ENCODE results near the gene ORMDL3. TPM values are rescaled to one million over a fixed set of nuclear protein-coding genes. Genes with fewer than 3 reads are reported as not detected.
A peak's percentile ranks its signal among the peaks of the same experiment; 100 is the strongest.

ORMDL3 gene
- total RNA-seq, 2 experiments from 2014 or later = 62.6 to 65.9 TPM

DNA sequence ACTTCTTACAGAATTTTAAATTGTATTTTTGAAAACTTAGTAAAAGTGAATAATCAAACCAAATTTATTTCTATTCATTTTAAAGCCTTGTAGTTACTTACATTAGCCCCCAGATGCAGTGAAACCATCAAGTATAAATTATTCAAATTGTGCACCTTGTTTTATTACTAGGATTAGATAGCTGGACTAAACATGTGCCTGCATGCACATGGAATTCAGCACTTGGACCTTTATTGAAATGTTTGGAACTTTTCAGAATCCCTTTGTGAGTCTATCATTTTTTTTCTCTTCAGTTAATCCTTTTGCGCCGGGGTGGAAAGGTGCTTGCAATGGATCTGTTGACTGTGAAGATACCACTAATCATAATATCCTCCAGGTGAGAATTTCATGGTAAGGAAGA, 54.6 kb downstream of the ORMDL3 start:
- no peaks in the 10 kb centered on the region for H3K36me3 ChIP-seq (ENCODE audit: insufficient read depth, low read length)
- H3K9me3 ChIP-seq (ENCODE audit: low read length) = no peaks in the 10 kb centered on the region
- no TSS peak for BruUV-seq (replicated peaks)
- H3K4me3 ChIP-seq (ENCODE audit: low read depth, low read length, poor library complexity, severe bottlenecking) = no peak overlapping the region
- no peaks in the 10 kb centered on the region for H3K9me2 ChIP-seq (ENCODE audit: insufficient read depth, low read length)
- TF ChIP-seq, protein P1, sequence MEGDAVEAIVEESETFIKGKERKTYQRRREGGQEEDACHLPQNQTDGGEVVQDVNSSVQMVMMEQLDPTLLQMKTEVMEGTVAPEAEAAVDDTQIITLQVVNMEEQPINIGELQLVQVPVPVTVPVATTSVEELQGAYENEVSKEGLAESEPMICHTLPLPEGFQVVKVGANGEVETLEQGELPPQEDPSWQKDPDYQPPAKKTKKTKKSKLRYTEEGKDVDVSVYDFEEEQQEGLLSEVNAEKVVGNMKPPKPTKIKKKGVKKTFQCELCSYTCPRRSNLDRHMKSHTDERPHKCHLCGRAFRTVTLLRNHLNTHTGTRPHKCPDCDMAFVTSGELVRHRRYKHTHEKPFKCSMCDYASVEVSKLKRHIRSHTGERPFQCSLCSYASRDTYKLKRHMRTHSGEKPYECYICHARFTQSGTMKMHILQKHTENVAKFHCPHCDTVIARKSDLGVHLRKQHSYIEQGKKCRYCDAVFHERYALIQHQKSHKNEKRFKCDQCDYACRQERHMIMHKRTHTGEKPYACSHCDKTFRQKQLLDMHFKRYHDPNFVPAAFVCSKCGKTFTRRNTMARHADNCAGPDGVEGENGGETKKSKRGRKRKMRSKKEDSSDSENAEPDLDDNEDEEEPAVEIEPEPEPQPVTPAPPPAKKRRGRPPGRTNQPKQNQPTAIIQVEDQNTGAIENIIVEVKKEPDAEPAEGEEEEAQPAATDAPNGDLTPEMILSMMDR (conservative IDR thresholded peaks at IDR 0.05; ENCODE audit: low read length) = no peak
- TF ChIP-seq EZH2phosphoT487 (IDR thresholded peaks at IDR 0.05; ENCODE audit: borderline replicate concordance, low read depth, low read length) = no peak
- CTCF ChIA-PET (ENCODE audit: unreplicated experiment) = no interaction called here
- no peaks in the 10 kb centered on the region for H3K79me2 ChIP-seq (ENCODE audit: insufficient read depth, low read depth, low read length)
- peak overlapping the region; percentile 47; the same call in 1 of the 2 replicates for H2AFZ ChIP-seq (ENCODE audit: low read length)
- H3K27ac ChIP-seq (ENCODE audit: low read depth, low read length, poor library complexity, severe bottlenecking) = no peak overlapping the region
- POLR2A ChIA-PET = interaction anchor here (0.7 to 1.8 kb wide), 3 partner anchors 19 to 116 kb away, joined by 3 to 10 read pairs (median 3); no protein-coding TSS in a partner anchor
- H3K4me2 ChIP-seq (ENCODE audit: low read length) = peak overlapping the region; percentile 34
- no peaks in the 10 kb centered on the region for H4K20me1 ChIP-seq (ENCODE audit: insufficient read depth, low read length)
- peaks cover 35% of the 10 kb centered on the region for H3K4me1 ChIP-seq (ENCODE audit: insufficient read depth, low read length, poor library complexity, severe bottlenecking)
- no peak for DNase-seq (ENCODE audit: low spot score)
- intact Hi-C loops (cut with micrococcal nuclease; ENCODE audit: unreplicated experiment) = no loop called here

DNA sequence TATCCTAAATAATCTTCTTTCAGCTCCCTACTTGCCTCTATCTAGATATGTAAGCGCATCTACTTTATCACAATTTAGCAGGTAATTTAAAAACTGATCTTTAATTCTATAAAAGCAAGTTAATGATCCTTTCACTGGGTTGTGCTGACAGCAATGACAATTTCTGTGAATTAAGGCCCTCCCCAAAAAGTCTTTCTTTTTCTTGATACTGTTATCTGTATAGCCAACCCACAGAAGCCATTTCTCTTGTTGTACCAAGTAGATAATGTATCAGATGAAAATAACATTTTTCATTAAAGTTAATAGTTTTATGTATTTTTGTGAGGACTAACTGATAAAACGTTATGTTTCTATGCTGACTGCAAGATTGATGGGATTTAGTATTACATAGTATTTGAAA, 55.6 kb downstream of the ORMDL3 start:
- Histone ChIP-seq H3K27ac (ENCODE audit: low read depth, low read length, poor library complexity, severe bottlenecking) (peak overlapping the region; percentile 22), H3K9me3 (ENCODE audit: low read length) (no peaks in the 10 kb centered on the region), H4K20me1 (ENCODE audit: insufficient read depth, low read length) (no peaks in the 10 kb centered on the region), H2AFZ (ENCODE audit: low read length) (peak overlapping the region; percentile 94), H3K36me3 (ENCODE audit: insufficient read depth, low read length) (no peaks in the 10 kb centered on the region), H3K4me2 (ENCODE audit: low read length) (peak overlapping the region; percentile 49), H3K9me2 (ENCODE audit: insufficient read depth, low read length) (no peaks in the 10 kb centered on the region), H3K4me1 (ENCODE audit: insufficient read depth, low read length, poor library complexity, severe bottlenecking) (peaks cover 44% of the 10 kb centered on the region), H3K4me3 (ENCODE audit: low read depth, low read length, poor library complexity, severe bottlenecking) (no peak overlapping the region), H3K79me2 (ENCODE audit: insufficient read depth, low read depth, low read length) (no peaks in the 10 kb centered on the region)
- POLR2A ChIA-PET = interaction anchor here (0.8 to 1.3 kb wide), 2 partner anchors 29 to 115 kb away, joined by 3 read pairs; no protein-coding TSS in a partner anchor
- no peak for TF ChIP-seq EZH2phosphoT487 (IDR thresholded peaks at IDR 0.05; ENCODE audit: borderline replicate concordance, low read depth, low read length)
- TF ChIP-seq, protein P1 (conservative IDR thresholded peaks at IDR 0.05; ENCODE audit: low read length) = no peak
- intact Hi-C loops (cut with micrococcal nuclease; ENCODE audit: unreplicated experiment) = no loop called here
- CTCF ChIA-PET (ENCODE audit: unreplicated experiment) = no interaction called here
- no peak for DNase-seq (ENCODE audit: low spot score)
- BruUV-seq (replicated peaks) = no TSS peak

Other genes starting within 250 kb of the ORMDL3 start
- 4.5 and 8.7 TPM in 2 replicates for gene PGAP3, start 239.5 kb downstream of the ORMDL3 start, total RNA-seq (2014; rRNA removed; shearing (Covaris generic))
- gene PGAP3, start 239.5 kb downstream of the ORMDL3 start, total RNA-seq (2022) = 9.2 and 12.4 TPM in 2 replicates
- gene ERBB2, start 227.5 kb downstream of the ORMDL3 start, total RNA-seq (2014; rRNA removed; shearing (Covaris generic)) = 5.8 and 6.5 TPM in 2 replicates
- 11.4 and 14.6 TPM in 2 replicates for gene ERBB2, start 227.5 kb downstream of the ORMDL3 start, total RNA-seq (2022)
- gene MIEN1, start 197.1 kb downstream of the ORMDL3 start, total RNA-seq (2014; rRNA removed; shearing (Covaris generic)) = 77.3 and 89.9 TPM in 2 replicates
- 55.4 and 59.4 TPM in 2 replicates for gene MIEN1, start 197.1 kb downstream of the ORMDL3 start, total RNA-seq (2022)
- 0.25 and 0.31 TPM in 2 replicates for gene GRB7, start 189.7 kb downstream of the ORMDL3 start, total RNA-seq (2014; rRNA removed; shearing (Covaris generic))
- not detected in 2 replicates for gene GRB7, start 189.7 kb downstream of the ORMDL3 start, total RNA-seq (2022)
- 44.7 and 54.7 TPM in 2 replicates for gene IKZF3, start 63.3 kb downstream of the ORMDL3 start, total RNA-seq (2014; rRNA removed; shearing (Covaris generic))
- 125 and 134 TPM in 2 replicates for gene IKZF3, start 63.3 kb downstream of the ORMDL3 start, total RNA-seq (2022)
- not detected in 2 replicates for gene ZPBP2, start 59.4 kb downstream of the ORMDL3 start, total RNA-seq (2014; rRNA removed; shearing (Covaris generic))
- not detected in 2 replicates for gene ZPBP2, start 59.4 kb downstream of the ORMDL3 start, total RNA-seq (2022)
- 24.1 and 29.4 TPM in 2 replicates for gene GSDMB, start 9.0 kb downstream of the ORMDL3 start, total RNA-seq (2014; rRNA removed; shearing (Covaris generic))
- 39.2 and 44.6 TPM in 2 replicates for gene GSDMB, start 9.0 kb downstream of the ORMDL3 start, total RNA-seq (2022)
- not detected in 2 replicates for gene LRRC3C, start 131 bp upstream of the ORMDL3 start, total RNA-seq (2014; rRNA removed; shearing (Covaris generic))
- gene LRRC3C, start 131 bp upstream of the ORMDL3 start, total RNA-seq (2022) = not detected in 2 replicates
- 0.15 and 0.57 TPM in 2 replicates for gene GSDMA, start 35.4 kb upstream of the ORMDL3 start, total RNA-seq (2014; rRNA removed; shearing (Covaris generic))
- gene GSDMA, start 35.4 kb upstream of the ORMDL3 start, total RNA-seq (2022) = 0.15 and 0.17 TPM in 2 replicates
- 149 and 150 TPM in 2 replicates for gene PSMD3, start 53.2 kb upstream of the ORMDL3 start, total RNA-seq (2014; rRNA removed; shearing (Covaris generic))
- gene PSMD3, start 53.2 kb upstream of the ORMDL3 start, total RNA-seq (2022) = 140 and 150 TPM in 2 replicates
- gene CSF3, start 87.8 kb upstream of the ORMDL3 start, total RNA-seq (2014; rRNA removed; shearing (Covaris generic)) = not detected in 2 replicates
- gene CSF3, start 87.8 kb upstream of the ORMDL3 start, total RNA-seq (2022) = not detected in 2 replicates
- 36.3 and 65.9 TPM in 2 replicates for gene MED24, start 126.8 kb upstream of the ORMDL3 start, total RNA-seq (2014; rRNA removed; shearing (Covaris generic))
- gene MED24, start 126.8 kb upstream of the ORMDL3 start, total RNA-seq (2022) = 103 and 112 TPM in 2 replicates
- gene THRA, start 135.4 kb upstream of the ORMDL3 start, total RNA-seq (2014; rRNA removed; shearing (Covaris generic)) = 5.4 and 9.3 TPM in 2 replicates
- gene THRA, start 135.4 kb upstream of the ORMDL3 start, total RNA-seq (2022) = 3.9 and 5.1 TPM in 2 replicates
- 1.7 and 2.3 TPM in 2 replicates for gene NR1D1, start 173.0 kb upstream of the ORMDL3 start, total RNA-seq (2014; rRNA removed; shearing (Covaris generic))
- 7.0 and 8.7 TPM in 2 replicates for gene NR1D1, start 173.0 kb upstream of the ORMDL3 start, total RNA-seq (2022)
- 67.2 and 95.4 TPM in 2 replicates for gene MSL1, start 194.4 kb upstream of the ORMDL3 start, total RNA-seq (2014; rRNA removed; shearing (Covaris generic))
- 96.0 and 97.2 TPM in 2 replicates for gene MSL1, start 194.4 kb upstream of the ORMDL3 start, total RNA-seq (2022)
- gene CASC3, start 212.9 kb upstream of the ORMDL3 start, total RNA-seq (2014; rRNA removed; shearing (Covaris generic)) = 42.6 and 46.9 TPM in 2 replicates
- 100 and 117 TPM in 2 replicates for gene CASC3, start 212.9 kb upstream of the ORMDL3 start, total RNA-seq (2022)
- gene RAPGEFL1, start 249.9 kb upstream of the ORMDL3 start, total RNA-seq (2014; rRNA removed; shearing (Covaris generic)) = 2.1 and 4.9 TPM in 2 replicates
- gene RAPGEFL1, start 249.9 kb upstream of the ORMDL3 start, total RNA-seq (2022) = 5.2 and 5.8 TPM in 2 replicates